GM12878 (cell line): ENCODE measurements around the gene ARL5C. TPM values are rescaled to one million over a fixed set of nuclear protein-coding genes. Genes with fewer than 3 reads are reported as not detected.

Source experiments
- ATAC-seq: fragments of 200-7000 bp; cut with Tn5 transposase; 3 replicates; pipeline ENCODE4 v1.9.1; 2020; ENCODE audit warnings: mild to moderate bottlenecking, moderate library complexity
- BruUV-seq: library from RNA; stranded (reverse); fragments of 400-500 nt; replicated peaks from 2 replicates; lab custom pipeline; 2021; lab: Mats Ljungman, UMichigan
- CTCF ChIA-PET: fragments of 300-600 bp; sonication (Branson Sonifier 250); formaldehyde crosslinking; extraction: SDS; loops from one replicate; lab custom pipeline; 2021; ENCODE audit warnings: inconsistent platforms; lab: Yijun Ruan, JAX
- POLR2A ChIA-PET: fragments of 350-600 bp; formaldehyde crosslinking; extraction: SDS; loops from one replicate; lab custom pipeline; 2021; ENCODE audit warnings: inconsistent platforms; lab: Charles Lee
- RAD21 ChIA-PET: fragments of 300-600 bp; sonication (Branson Sonifier 250); formaldehyde crosslinking; loops from one replicate; lab custom pipeline; 2023; ENCODE audit warnings: antibody characterized with exemption; ENCODE audit not compliant: unreplicated experiment; lab: Charles Lee
- SMC1A ChIA-PET: fragments of 300-600 bp; sonication (Branson Sonifier 250); formaldehyde crosslinking; loops from one replicate; lab custom pipeline; 2023; ENCODE audit not compliant: unreplicated experiment, uncharacterized antibody; lab: Charles Lee
- DNase-seq: peaks from one replicate; pipeline ENCODE4 v3.0.0-alpha.2; 2011; ENCODE audit warnings: low read depth, low spot score
- FAIRE-seq: peaks from 3 replicates; lab custom pipeline; 2011; peaks lifted over from hg19 to GRCh38; lab: Jason Lieb, UNC
- H2AFZ ChIP-seq: 2 replicates; pipeline ENCODE4 v1.6.0; 2011; ENCODE audit warnings: low read depth, low read length, control low read depth; ENCODE audit not compliant: control insufficient read depth
- H3K27ac ChIP-seq: 2 replicates; pipeline ENCODE4 v1.5.1; 2011; ENCODE audit warnings: control low read depth; ENCODE audit not compliant: control insufficient read depth, insufficient read depth
- H3K27me3 ChIP-seq, 2 experiments: replicated peaks in 1 of 2; 2 replicates each; pipeline versions ENCODE4 v1.6.0 to v1.6.1; 2011; ENCODE audit warnings: low read length in 1 of 2; ENCODE audit not compliant: control insufficient read depth in 2 of 2, insufficient read depth in 2 of 2
- H3K36me3 ChIP-seq, 2 experiments: 2 replicates each; pipeline ENCODE4 v1.5.1; 2011; ENCODE audit warnings: low read length in 1 of 2; ENCODE audit not compliant: control insufficient read depth in 2 of 2, insufficient read depth in 2 of 2
- H3K4me1 ChIP-seq: 2 replicates; pipeline ENCODE4 v1.6.1; 2011; ENCODE audit warnings: mild to moderate bottlenecking, low read length, moderate library complexity, mixed read lengths; ENCODE audit not compliant: control insufficient read depth, insufficient read depth
- H3K4me2 ChIP-seq: 2 replicates; pipeline ENCODE4 v1.6.0; 2011; ENCODE audit warnings: control low read depth; ENCODE audit not compliant: control insufficient read depth, insufficient read depth
- H3K4me3 ChIP-seq: fragments of 200-600 bp; sonication (generic); 2 replicates; pipeline ENCODE4 v1.5.1; 2016
- H3K79me2 ChIP-seq: 2 replicates; pipeline ENCODE4 v1.6.0; 2011; ENCODE audit warnings: low read length; ENCODE audit not compliant: control insufficient read depth, insufficient read depth
- H3K9ac ChIP-seq: 2 replicates; pipeline ENCODE4 v1.8.0; 2011; ENCODE audit warnings: low read length, control low read depth, mixed read lengths; ENCODE audit not compliant: control insufficient read depth, insufficient read depth
- H3K9me3 ChIP-seq: replicated peaks from 3 replicates; pipeline ENCODE4 v1.5.1; 2011; ENCODE audit warnings: mild to moderate bottlenecking, low read length; ENCODE audit not compliant: control insufficient read depth, insufficient read depth
- H4K20me1 ChIP-seq: 2 replicates; pipeline ENCODE4 v1.6.0; 2011; ENCODE audit not compliant: control insufficient read depth, insufficient read depth
- ATF2 ChIP-seq: IDR thresholded peaks from 2 replicates; pipeline ENCODE4 v1.6.1; 2012; ENCODE audit warnings: low read length, inconsistent platforms
- BACH1 ChIP-seq: fragments of 450-650 bp; IDR thresholded peaks from 2 replicates; pipeline ENCODE4 v1.6.1; 2017; ENCODE audit warnings: mild to moderate bottlenecking, borderline replicate concordance
- CBX3 ChIP-seq: fragments of 200-600 bp; sonication (generic); IDR thresholded peaks from 2 replicates; pipeline ENCODE4 v1.6.1; 2016; ENCODE audit warnings: low read depth, borderline replicate concordance
- GATAD2B ChIP-seq: fragments of 450-650 bp; conservative IDR thresholded peaks from 2 replicates; pipeline ENCODE4 v1.6.1; 2017; ENCODE audit warnings: low read depth, mild to moderate bottlenecking, moderate library complexity
- HDAC6 ChIP-seq: fragments of 200-600 bp; sonication (generic); IDR thresholded peaks from one replicate; pipeline ENCODE4 v1.8.0; 2017; ENCODE audit warnings: antibody characterized with exemption; ENCODE audit not compliant: unreplicated experiment
- KDM1A ChIP-seq: fragments of 200-600 bp; sonication (generic); IDR thresholded peaks from 2 replicates; pipeline ENCODE4 v1.6.1; 2016; ENCODE audit warnings: borderline replicate concordance
- NR2C2 ChIP-seq: IDR thresholded peaks from 2 replicates; pipeline ENCODE4 v1.6.1; 2011; ENCODE audit warnings: borderline replicate concordance, low read depth; ENCODE audit not compliant: control insufficient read depth, insufficient read length
- NRF1 ChIP-seq: conservative IDR thresholded peaks from 2 replicates; pipeline ENCODE4 v1.6.1; 2011; ENCODE audit warnings: mild to moderate bottlenecking, low read depth, low read length, improper control_type of control experiment
- PAX5 ChIP-seq: IDR thresholded peaks from 2 replicates; pipeline ENCODE4 v1.6.1; 2011; ENCODE audit warnings: low read depth, low read length, borderline replicate concordance
- PAX8 ChIP-seq: fragments of 450-650 bp; IDR thresholded peaks from 2 replicates; pipeline ENCODE4 v1.6.1; 2017; ENCODE audit warnings: mild to moderate bottlenecking, moderate library complexity
- PML ChIP-seq: IDR thresholded peaks from 2 replicates; pipeline ENCODE4 v1.6.1; 2012; ENCODE audit warnings: low read length, inconsistent platforms
- POLR2A ChIP-seq: IDR thresholded peaks from 2 replicates; pipeline ENCODE4 v1.6.1; 2011; ENCODE audit warnings: low read depth, mild to moderate bottlenecking, low read length
- PRDM15 ChIP-seq: fragments of 450-650 bp; formaldehyde crosslinking; IDR thresholded peaks from 2 replicates; pipeline ENCODE4 v1.4.0; 2020; ENCODE audit warnings: mild to moderate bottlenecking, moderate library complexity
- RBBP5 ChIP-seq: fragments of 200-600 bp; sonication (generic); conservative IDR thresholded peaks from 2 replicates; pipeline ENCODE4 v1.6.1; 2016
- SUZ12 ChIP-seq: fragments of 200-600 bp; sonication (generic); IDR thresholded peaks from one replicate; pipeline ENCODE4 v1.6.1; 2018; ENCODE audit warnings: antibody characterized with exemption, mild to moderate bottlenecking; ENCODE audit not compliant: unreplicated experiment
- TBL1XR1 ChIP-seq: IDR thresholded peaks from 2 replicates; pipeline ENCODE4 v1.6.1; 2012; ENCODE audit warnings: low read depth, low read length, improper control_type of control experiment
- WGBS: methylation state at CpG from one replicate; pipeline ENCODE4 v1.1.6; 2016; ENCODE audit warnings: low lambda C conversion rate; ENCODE audit not compliant: insufficient replicate concordance, insufficient coverage; ENCODE audit errors: missing lambda C conversion rate; 5-methylcytosine and 5-hydroxymethylcytosine counted together
- in situ Hi-C: fragments of 300-500 bp; cut with MboI; formaldehyde crosslinking; loops from 9 replicates; pipeline ENCODE4 v1.14.3; 2018; ENCODE audit warnings: mixed read lengths
- intact Hi-C: fragments of 100-400 bp; cut with micrococcal nuclease; formaldehyde crosslinking; loops from one replicate; pipeline ENCODE4 v1.14.2; 2022; ENCODE audit not compliant: unreplicated experiment
- polyA plus RNA-seq, 11 experiments: library from polyadenylated mRNA; depleted of rRNA in 4 of 11; unstranded in 6 of 11; stranded (reverse) in 5 of 11; fragments of >200 nt; fragmentation: Nextera tagmentation in 4 of 11; fragmentation: Illumina TruSeq in 1 of 11; extraction: Ambion mirVana in 4 of 11; extraction: Trizol in 1 of 11; gene quantifications; 1 replicate in 1 of 11; 2 replicates in 10 of 11; pipeline versions ENCODE4 v1.2.1 to v1.2.3, GENCODE V29; 2011 to 2016; ENCODE audit warnings: inconsistent platforms in 2 of 11, missing spikeins in 2 of 11, low read depth in 1 of 11
- total RNA-seq, 4 experiments: library from RNA; depleted of rRNA in 3 of 4; stranded (reverse); fragments of >200 nt in 3 of 4; fragmentation: Illumina TruSeq in 1 of 4; extraction: Trizol in 1 of 4; gene quantifications; 2 replicates each; pipeline versions ENCODE4 v1.2.1 to v1.2.3, GENCODE V29; 2013 to 2021
- TF ChIP-seq, protein P1 (sequence below): fragments of 450-650 bp; IDR thresholded peaks from 2 replicates; pipeline ENCODE4 v1.6.1; 2018; ENCODE audit warnings: borderline replicate concordance, mild to moderate bottlenecking; ENCODE audit not compliant: partially characterized antibody

The ARL5C gene
- total and polyA plus RNA-seq, 10 of the 15 experiments (the other 5 are each of a cell fraction or from before 2014, with no cell fraction given): not detected

DNA sequence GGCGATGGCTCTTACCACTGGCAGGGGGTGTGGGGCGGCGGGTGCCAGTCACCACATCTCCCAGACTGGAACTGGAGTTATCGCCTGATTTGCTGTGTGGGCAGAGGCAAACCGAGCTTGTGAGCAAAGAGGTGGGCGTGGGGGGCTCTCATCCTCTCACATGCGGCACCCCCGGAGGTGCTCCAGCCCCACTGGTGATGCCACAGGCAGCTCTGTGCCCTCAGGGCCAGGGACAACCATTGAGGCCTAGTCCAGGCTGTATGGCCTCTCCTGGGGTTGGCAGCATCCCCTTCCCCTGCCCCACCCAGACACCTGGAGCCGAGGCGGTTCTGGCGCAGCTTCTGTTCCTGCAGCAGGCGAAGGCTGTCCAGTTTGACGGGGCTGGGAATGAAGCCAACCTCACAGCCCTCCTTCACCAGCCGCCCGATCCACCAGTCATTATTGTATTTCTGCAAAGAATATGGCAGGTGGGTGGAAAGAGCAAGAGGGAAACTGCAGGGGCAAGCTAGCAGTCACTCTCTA lies 20.6 kb upstream of the ARL5C start:
- H3K9me3 ChIP-seq: no peaks in the 10 kb centered on the region
- H2AFZ ChIP-seq: no peak overlapping the region
- ChIA-PET RAD21 (no interaction called here), POLR2A (no interaction called here), CTCF (interaction anchor here (0.5 to 1.6 kb wide), 2 partner anchors 8 to 22 kb away, joined by 3 to 6 read pairs; no protein-coding TSS in a partner anchor), SMC1A (interaction anchor here (1.1 kb wide), 1 partner anchor 9 kb away, joined by 3 read pairs; no protein-coding TSS in a partner anchor)
- intact Hi-C loops: no loop called here
- H4K20me1 ChIP-seq: no peaks in the 10 kb centered on the region
- BruUV-seq: no TSS peak
- H3K36me3 ChIP-seq: peaks cover 5 to 17% of the 10 kb centered on the region in 2 experiments; a peak in 3 of 4 replicates
- H3K27ac ChIP-seq: no peak overlapping the region
- TF ChIP-seq PAX5 (no peak), KDM1A (no peak), ATF2 (no peak), RBBP5 (no peak), PML (no peak), PRDM15 (CRISPR knock-in tag) (no peak), GATAD2B (no peak), NR2C2 (no peak), PAX8 (no peak), NRF1 (no peak), HDAC6 (no peak), CBX3 (no peak), BACH1 (no peak), SUZ12 (no peak), TBL1XR1 (no peak), POLR2A (no peak)
- TF ChIP-seq, protein P1, sequence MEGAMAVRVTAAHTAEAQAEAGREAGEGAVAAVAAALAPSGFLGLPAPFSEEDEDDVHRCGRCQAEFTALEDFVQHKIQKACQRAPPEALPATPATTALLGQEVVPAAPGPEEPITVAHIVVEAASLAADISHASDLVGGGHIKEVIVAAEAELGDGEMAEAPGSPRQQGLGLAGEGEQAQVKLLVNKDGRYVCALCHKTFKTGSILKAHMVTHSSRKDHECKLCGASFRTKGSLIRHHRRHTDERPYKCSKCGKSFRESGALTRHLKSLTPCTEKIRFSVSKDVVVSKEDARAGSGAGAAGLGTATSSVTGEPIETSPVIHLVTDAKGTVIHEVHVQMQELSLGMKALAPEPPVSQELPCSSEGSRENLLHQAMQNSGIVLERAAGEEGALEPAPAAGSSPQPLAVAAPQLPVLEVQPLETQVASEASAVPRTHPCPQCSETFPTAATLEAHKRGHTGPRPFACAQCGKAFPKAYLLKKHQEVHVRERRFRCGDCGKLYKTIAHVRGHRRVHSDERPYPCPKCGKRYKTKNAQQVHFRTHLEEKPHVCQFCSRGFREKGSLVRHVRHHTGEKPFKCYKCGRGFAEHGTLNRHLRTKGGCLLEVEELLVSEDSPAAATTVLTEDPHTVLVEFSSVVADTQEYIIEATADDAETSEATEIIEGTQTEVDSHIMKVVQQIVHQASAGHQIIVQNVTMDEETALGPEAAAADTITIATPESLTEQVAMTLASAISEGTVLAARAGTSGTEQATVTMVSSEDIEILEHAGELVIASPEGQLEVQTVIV: no peak
- no peaks in the 10 kb centered on the region for H3K27me3 ChIP-seq
- H3K9ac ChIP-seq: no peak overlapping the region
- 92% methylated on average over 15 of the region's 15 CpGs for WGBS
- in situ Hi-C loops: no loop called here
- DNase-seq (no peak), ATAC-seq (no peak), FAIRE-seq (no peak)
- H3K79me2 ChIP-seq: no peaks in the 10 kb centered on the region
- no peaks in the 10 kb centered on the region for H3K4me1 ChIP-seq
- no peak overlapping the region for H3K4me2 ChIP-seq
- no peak overlapping the region for H3K4me3 ChIP-seq
